Subcutaneous abdominal adipose tissue (tissue), 5 donors: ENCODE data around the gene MMRN2.
"Not testable (repeated sequence)": the region's sequence is repeated elsewhere in the genome, so short reads cannot be mapped to it uniquely, and the experiment has no call there.

Source experiments
- H3K27ac ChIP-seq: one replicate; pipeline ENCODE4 v1.7.0; 2013; ENCODE audit warnings: low read depth, mild to moderate bottlenecking, inconsistent platforms, low read length, moderate library complexity
- H3K27me3 ChIP-seq, 5 donors: one replicate each; pipeline ENCODE4 v1.7.0; 2013; ENCODE audit warnings: low read length in 5 of 5, inconsistent platforms in 1 of 5; ENCODE audit not compliant: control insufficient read depth in 5 of 5, insufficient read depth in 4 of 5
- H3K36me3 ChIP-seq, 5 donors: one replicate each; pipeline ENCODE4 v1.7.0; 2013; ENCODE audit warnings: low read length in 5 of 5; ENCODE audit not compliant: control insufficient read depth in 5 of 5, insufficient read depth in 5 of 5
- H3K4me1 ChIP-seq, 5 donors: one replicate each; pipeline ENCODE4 v1.7.0; 2013; ENCODE audit warnings: low read length in 5 of 5, mild to moderate bottlenecking in 3 of 5, moderate library complexity in 1 of 5; ENCODE audit not compliant: control insufficient read depth in 5 of 5, insufficient read depth in 5 of 5
- H3K4me3 ChIP-seq, 5 donors: one replicate each; pipeline ENCODE4 v1.7.0; 2013; ENCODE audit warnings: low read length in 5 of 5, low read depth in 1 of 5
- H3K9ac ChIP-seq, 5 donors: one replicate each; pipeline ENCODE4 v1.7.0; 2013; ENCODE audit warnings: low read length in 5 of 5, mild to moderate bottlenecking in 4 of 5, moderate library complexity in 3 of 5
- H3K9me3 ChIP-seq, 5 donors: one replicate each; pipeline ENCODE4 v1.7.0; 2013; ENCODE audit warnings: low read length in 5 of 5; ENCODE audit not compliant: control insufficient read depth in 5 of 5
- donor health status: healthy.
- donor health status: healthy.
- donor health status: healthy.
- donor health status: healthy.
- donor health status: healthy.

Gene MMRN2

GRCh38 chr10:86957471-86958115 is at the start of gene MMRN2:
TSS of gene MMRN2 (minus strand) at chr10:86957615. CDS start at chr10:86957541, 74 bp downstream.
- H3K9ac ChIP-seq: peak within 1 kb of the TSS; percentile 33 to 88 (median 49)
- peak within 1 kb of the TSS; percentile 61 to 80 (median 73) for H3K4me3 ChIP-seq
- H3K27me3 ChIP-seq: no peaks in the 10 kb centered on the region
- no peaks in the 10 kb centered on the region for H3K9me3 ChIP-seq
- peaks cover 23 to 84% (median 79%) of the 10 kb centered on the region in 5 donors for H3K4me1 ChIP-seq
- peaks cover 0 to 14% (median 8%) of the 10 kb centered on the region in 5 donors for H3K36me3 ChIP-seq
- H3K27ac ChIP-seq: peak within 1 kb of the TSS; percentile 99

GRCh38 chr10:87007124-87007523 is 49.7 kb upstream of the MMRN2 start:
- not testable (repeated sequence) for H3K27me3 ChIP-seq, H3K36me3 ChIP-seq, H3K4me3 ChIP-seq, H3K4me1 ChIP-seq, H3K9me3 ChIP-seq, H3K27ac ChIP-seq, H3K9ac ChIP-seq

- H3K27me3 ChIP-seq: no peaks in the 10 kb centered on the region
- H3K4me1 ChIP-seq: peaks cover 0 to 2% (median 0%) of the 10 kb centered on the region in 5 donors
- H3K36me3 ChIP-seq: peaks cover 7 to 34% (median 16%) of the 10 kb centered on the region in 5 donors
- no peak overlapping the region for H3K9ac ChIP-seq
- no peak overlapping the region for H3K27ac ChIP-seq
- no peak overlapping the region for H3K4me3 ChIP-seq
- H3K9me3 ChIP-seq: no peaks in the 10 kb centered on the region
Observed at GRCh38 chr10:87000491-87000890, 43.1 kb upstream of the MMRN2 start.

GRCh38 chr10:86999802-87000403 is 42.5 kb upstream of the MMRN2 start:
- H3K27me3 ChIP-seq, H3K9ac ChIP-seq, H3K27ac ChIP-seq, H3K4me3 ChIP-seq, H3K9me3 ChIP-seq, H3K4me1 ChIP-seq: not testable (repeated sequence)
- peaks cover 11 to 39% (median 19%) of the 10 kb centered on the region in 5 donors for H3K36me3 ChIP-seq

GRCh38 chr10:86992929-86993328 is 35.5 kb upstream of the MMRN2 start:
- H3K27me3 ChIP-seq: no peaks in the 10 kb centered on the region
- no peak overlapping the region for H3K27ac ChIP-seq
- no peak overlapping the region for H3K9ac ChIP-seq
- peaks cover 18 to 52% (median 29%) of the 10 kb centered on the region in 5 donors for H3K36me3 ChIP-seq
- H3K4me3 ChIP-seq: no peak overlapping the region
- H3K9me3 ChIP-seq: no peaks in the 10 kb centered on the region
- H3K4me1 ChIP-seq: peaks cover 0 to 15% (median 4%) of the 10 kb centered on the region in 5 donors

GRCh38 chr10:86992456-86992855 is 35.0 kb upstream of the MMRN2 start:
- Histone ChIP-seq H3K4me3 (no peak overlapping the region), H3K9ac (no peak overlapping the region), H3K4me1 (peaks cover 0 to 15% (median 4%) of the 10 kb centered on the region in 5 donors), H3K9me3 (no peaks in the 10 kb centered on the region), H3K27ac (no peak overlapping the region), H3K36me3 (peaks cover 18 to 52% (median 29%) of the 10 kb centered on the region in 5 donors), H3K27me3 (no peaks in the 10 kb centered on the region)

- H3K27me3 ChIP-seq, H3K4me3 ChIP-seq, H3K27ac ChIP-seq, H3K9ac ChIP-seq, H3K9me3 ChIP-seq: not testable (repeated sequence)
- peaks cover 17 to 45% (median 25%) of the 10 kb centered on the region in 5 donors for H3K36me3 ChIP-seq
- H3K4me1 ChIP-seq: peaks cover 0 to 15% (median 4%) of the 10 kb centered on the region in 5 donors
Observed at GRCh38 chr10:86991362-86991761, 33.9 kb upstream of the MMRN2 start.

- H3K9me3 ChIP-seq: no peaks in the 10 kb centered on the region
- H3K36me3 ChIP-seq: peaks cover 10 to 30% (median 27%) of the 10 kb centered on the region in 5 donors
- H3K4me3 ChIP-seq: no peak overlapping the region
- H3K4me1 ChIP-seq: peaks cover 0 to 15% (median 4%) of the 10 kb centered on the region in 5 donors
- H3K27me3 ChIP-seq: no peaks in the 10 kb centered on the region
- no peak overlapping the region for H3K9ac ChIP-seq
- H3K27ac ChIP-seq: no peak overlapping the region
Observed at GRCh38 chr10:86988520-86988919, 31.1 kb upstream of the MMRN2 start.

- H3K4me1 ChIP-seq: peaks cover 8 to 33% (median 23%) of the 10 kb centered on the region in 5 donors
- peaks cover 0 to 22% (median 5%) of the 10 kb centered on the region in 5 donors for H3K36me3 ChIP-seq
- H3K27ac ChIP-seq, H3K4me3 ChIP-seq, H3K9me3 ChIP-seq, H3K9ac ChIP-seq, H3K27me3 ChIP-seq: not testable (repeated sequence)
Observed at GRCh38 chr10:86984498-86984897, 27.1 kb upstream of the MMRN2 start.

GRCh38 chr10:86981716-86982115 is 24.3 kb upstream of the MMRN2 start:
- Histone ChIP-seq H3K4me3 (no peak overlapping the region), H3K9me3 (no peaks in the 10 kb centered on the region), H3K36me3 (peaks cover 0 to 18% (median 4%) of the 10 kb centered on the region in 5 donors), H3K27me3 (no peaks in the 10 kb centered on the region), H3K9ac (no peak overlapping the region), H3K4me1 (peaks cover 10 to 45% (median 28%) of the 10 kb centered on the region in 5 donors), H3K27ac (peak overlapping the region; percentile 89)
